Measurements from ENCODE around the gene NEK2. TPM values are rescaled to one million over a fixed set of nuclear protein-coding genes. Genes with fewer than 3 reads are reported as not detected.
"Not testable (repeated sequence)": the region's sequence is repeated elsewhere in the genome, so short reads cannot be mapped to it uniquely, and the experiment has no call there.

NEK2 gene
- total RNA-seq, 1 donor from 2014 or later: 3.4 TPM

GRCh38 chr1:211701733-211702132 lies 26.3 kb upstream of the NEK2 start:
- Mint-ChIP-seq H3K27me3 (ENCODE audit: unreplicated experiment) (peaks cover 12% of the 10 kb centered on the region), H3K36me3 (ENCODE audit: unreplicated experiment) (peaks cover 4% of the 10 kb centered on the region), H3K4me1 (ENCODE audit: low read depth, unreplicated experiment) (peaks cover 20% of the 10 kb centered on the region), H3K4me3 (ENCODE audit: unreplicated experiment) (no peak overlapping the region), H3K9me3 (ENCODE audit: unreplicated experiment) (peaks cover 3% of the 10 kb centered on the region), H3K27ac (ENCODE audit: unreplicated experiment) (no peak overlapping the region)
- no peak for TF ChIP-seq CTCF (IDR thresholded peaks at IDR 0.05; ENCODE audit: partially characterized antibody, unreplicated experiment)
- no peak for DNase-seq

GRCh38 chr1:211699059-211699458 lies 23.6 kb upstream of the NEK2 start:
- Mint-ChIP-seq H3K36me3 (ENCODE audit: unreplicated experiment) (peaks cover 7% of the 10 kb centered on the region), H3K27me3 (ENCODE audit: unreplicated experiment) (peaks cover 12% of the 10 kb centered on the region), H3K9me3 (ENCODE audit: unreplicated experiment) (peaks cover 3% of the 10 kb centered on the region), H3K4me1 (ENCODE audit: low read depth, unreplicated experiment) (peaks cover 17% of the 10 kb centered on the region), H3K27ac (ENCODE audit: unreplicated experiment) (no peak overlapping the region), H3K4me3 (ENCODE audit: unreplicated experiment) (no peak overlapping the region)
- DNase-seq: no peak
- no peak for TF ChIP-seq CTCF (IDR thresholded peaks at IDR 0.05; ENCODE audit: partially characterized antibody, unreplicated experiment)

- Mint-ChIP-seq H3K27ac (ENCODE audit: unreplicated experiment) (no peak overlapping the region), H3K4me3 (ENCODE audit: unreplicated experiment) (no peak overlapping the region), H3K36me3 (ENCODE audit: unreplicated experiment) (peaks cover 13% of the 10 kb centered on the region), H3K4me1 (ENCODE audit: low read depth, unreplicated experiment) (peaks cover 15% of the 10 kb centered on the region), H3K9me3 (ENCODE audit: unreplicated experiment) (peaks cover 4% of the 10 kb centered on the region), H3K27me3 (ENCODE audit: unreplicated experiment) (peaks cover 10% of the 10 kb centered on the region)
- TF ChIP-seq CTCF (IDR thresholded peaks at IDR 0.05; ENCODE audit: partially characterized antibody, unreplicated experiment): peak; percentile 94
- DNase-seq: peak; percentile 93
These were observed 23.0 kb upstream of the NEK2 start for GRCh38 chr1:211698161-211699026.

- Mint-ChIP-seq H3K27me3 (ENCODE audit: unreplicated experiment) (peaks cover 8% of the 10 kb centered on the region), H3K4me3 (ENCODE audit: unreplicated experiment) (no peak overlapping the region), H3K9me3 (ENCODE audit: unreplicated experiment) (peaks cover 4% of the 10 kb centered on the region), H3K27ac (ENCODE audit: unreplicated experiment) (no peak overlapping the region), H3K4me1 (ENCODE audit: low read depth, unreplicated experiment) (peaks cover 15% of the 10 kb centered on the region), H3K36me3 (ENCODE audit: unreplicated experiment) (peaks cover 11% of the 10 kb centered on the region)
- no peak for TF ChIP-seq CTCF (IDR thresholded peaks at IDR 0.05; ENCODE audit: partially characterized antibody, unreplicated experiment)
- no peak for DNase-seq
These were observed 21.9 kb upstream of the NEK2 start for GRCh38 chr1:211697356-211697755.

- H3K36me3 Mint-ChIP-seq (ENCODE audit: unreplicated experiment): peaks cover 11% of the 10 kb centered on the region
- H3K9me3 Mint-ChIP-seq (ENCODE audit: unreplicated experiment): peaks cover 4% of the 10 kb centered on the region
- TF ChIP-seq CTCF (IDR thresholded peaks at IDR 0.05; ENCODE audit: partially characterized antibody, unreplicated experiment): no peak
- no peak overlapping the region for H3K4me3 Mint-ChIP-seq (ENCODE audit: unreplicated experiment)
- H3K27me3 Mint-ChIP-seq (ENCODE audit: unreplicated experiment): peaks cover 4% of the 10 kb centered on the region
- DNase-seq: no peak
- H3K27ac Mint-ChIP-seq (ENCODE audit: unreplicated experiment): peak overlapping the region; percentile 6
- H3K4me1 Mint-ChIP-seq (ENCODE audit: low read depth, unreplicated experiment): peaks cover 11% of the 10 kb centered on the region
These were observed 19.9 kb upstream of the NEK2 start for GRCh38 chr1:211695135-211695816.

GRCh38 chr1:211693911-211694310 lies 18.5 kb upstream of the NEK2 start:
- H3K36me3 Mint-ChIP-seq (ENCODE audit: unreplicated experiment): peaks cover 11% of the 10 kb centered on the region
- H3K4me3 Mint-ChIP-seq (ENCODE audit: unreplicated experiment); H3K27ac Mint-ChIP-seq (ENCODE audit: unreplicated experiment); H3K9me3 Mint-ChIP-seq (ENCODE audit: unreplicated experiment); H3K27me3 Mint-ChIP-seq (ENCODE audit: unreplicated experiment); H3K4me1 Mint-ChIP-seq (ENCODE audit: low read depth, unreplicated experiment); DNase-seq: not testable (repeated sequence)
